Stimulated activated naive B cell treated with anti-CD40 and anti-IgM and Interleukin-4, amounts not matched to agents 10 μg/mL and 1 μg/mL and 100 μg/mL, for 72 hours (primary cell): Measurements from ENCODE around the gene RNASEH2C.
"Not testable (repeated sequence)": the region's sequence is repeated elsewhere in the genome, so short reads cannot be mapped to it uniquely, and the experiment has no call there.

ENCODE experiments used
- ATAC-seq, 2 donors: fragments of 150-1000 bp; cut with Tn5 transposase; replicated peaks; 2 replicates each; pipeline ENCODE4 v1.10.0; 2021; ENCODE audit warnings: moderate library complexity in 1 of 2
- DNase-seq: peaks from one replicate; pipeline ENCODE4 v3.0.0; 2021
- H3K27ac Mint-ChIP-seq: one replicate; pipeline ENCODE4 v1.8.0; 2022; ENCODE audit warnings: mild to moderate bottlenecking, mixed read lengths
- H3K27me3 Mint-ChIP-seq, 2 donors: one replicate each; pipeline ENCODE4 v1.8.0; 2022; ENCODE audit warnings: mixed read lengths in 2 of 2
- H3K36me3 Mint-ChIP-seq, 2 donors: one replicate each; pipeline ENCODE4 v1.8.0; 2022; ENCODE audit warnings: mixed read lengths in 2 of 2, mild to moderate bottlenecking in 1 of 2
- H3K4me1 Mint-ChIP-seq, 2 donors: one replicate each; pipeline ENCODE4 v1.8.0; 2022; ENCODE audit warnings: mixed read lengths in 2 of 2, mild to moderate bottlenecking in 1 of 2
- H3K4me3 Mint-ChIP-seq, 2 donors: one replicate each; pipeline ENCODE4 v1.8.0; 2022; ENCODE audit warnings: mild to moderate bottlenecking in 2 of 2, mixed read lengths in 2 of 2, moderate library complexity in 1 of 2
- H3K9me3 Mint-ChIP-seq, 2 donors: one replicate each; pipeline ENCODE4 v1.8.0; 2022; ENCODE audit warnings: mixed read lengths in 2 of 2, mild to moderate bottlenecking in 1 of 2

Gene RNASEH2C

DNA sequence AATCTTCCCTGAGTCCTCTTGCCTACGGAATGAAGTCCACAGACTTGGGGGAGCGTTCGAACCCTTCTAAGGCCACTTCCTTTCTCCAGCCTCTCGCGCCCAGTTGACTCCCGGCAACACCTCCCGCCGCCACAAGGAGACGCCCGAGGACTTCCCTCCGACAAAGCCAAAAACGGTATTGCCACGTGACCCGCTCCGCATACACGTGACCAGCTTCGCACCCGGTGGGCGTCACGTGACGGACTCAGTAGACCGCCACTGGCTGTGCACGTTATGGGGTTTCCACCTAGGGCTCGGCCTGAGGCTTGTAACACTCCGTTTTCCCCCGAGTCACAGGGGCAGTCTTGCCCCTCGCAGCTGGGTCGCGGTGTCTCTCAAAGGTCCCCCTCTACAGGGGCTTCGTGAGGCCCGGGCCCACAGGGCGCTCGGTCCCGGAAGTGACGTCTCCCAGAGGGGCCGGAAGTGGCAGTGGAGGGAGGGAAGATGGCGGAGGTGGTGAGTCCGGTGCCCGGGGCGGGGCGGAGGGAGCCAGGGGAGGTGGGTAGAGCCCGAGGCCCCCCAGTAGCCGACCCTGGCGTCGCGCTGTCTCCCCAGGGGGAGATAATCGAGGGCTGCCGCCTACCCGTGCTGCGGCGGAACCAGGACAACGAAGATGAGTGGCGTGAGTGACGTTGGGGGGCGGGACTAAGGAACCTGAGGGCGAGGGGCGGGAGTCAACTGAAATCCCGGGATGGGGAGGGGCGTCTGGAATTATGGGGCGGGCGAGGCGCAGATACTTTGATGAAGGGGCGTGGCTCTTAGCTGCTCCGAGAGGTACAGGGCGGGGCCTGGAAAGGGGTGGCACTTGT is 8.6 kb downstream of the RNASEH2C start, which contains the start of gene KAT5:
Gene KAT5, plus strand, starts transcription at position 468 of the 848 bp plus-strand sequence. Its CDS starts 16 bp downstream, at position 484.
- peak within 1 kb of the TSS; percentile 100 for H3K27ac Mint-ChIP-seq
- peak; percentile 88 to 90 for ATAC-seq
- peak within 1 kb of the TSS; percentile 92 to 93 for H3K4me3 Mint-ChIP-seq

GRCh38 chr11:65710421-65710820 is 10.2 kb downstream of the RNASEH2C start:
- Mint-ChIP-seq H3K27me3 (no peaks in the 10 kb centered on the region), H3K4me1 (peaks cover 25 to 51% of the 10 kb centered on the region in 2 donors), H3K27ac (peak overlapping the region; percentile 86), H3K9me3 (no peaks in the 10 kb centered on the region), H3K4me3 (no peak overlapping the region), H3K36me3 (peaks cover 21 to 23% of the 10 kb centered on the region in 2 donors)
- no peak for ATAC-seq
- no peak for DNase-seq

More for the DNA sequence above, 8.6 kb downstream of the RNASEH2C start, which contains the start of gene KAT5:
- DNase-seq: peak; percentile 99
- Mint-ChIP-seq H3K4me1 (peaks cover 25 to 42% of the 10 kb centered on the region in 2 donors), H3K27me3 (no peaks in the 10 kb centered on the region), H3K9me3 (no peaks in the 10 kb centered on the region), H3K36me3 (peaks cover 28 to 34% of the 10 kb centered on the region in 2 donors)

GRCh38 chr11:65709661-65710060 is 10.9 kb downstream of the RNASEH2C start:
- H3K36me3 Mint-ChIP-seq: peaks cover 14 to 18% of the 10 kb centered on the region in 2 donors
- no peak for DNase-seq
- H3K27ac Mint-ChIP-seq: no peak overlapping the region
- H3K27me3 Mint-ChIP-seq: no peaks in the 10 kb centered on the region
- ATAC-seq: no peak
- H3K4me1 Mint-ChIP-seq: peaks cover 20 to 51% of the 10 kb centered on the region in 2 donors
- H3K4me3 Mint-ChIP-seq: no peak overlapping the region
- H3K9me3 Mint-ChIP-seq: no peaks in the 10 kb centered on the region

- no peak overlapping the region for H3K4me3 Mint-ChIP-seq
Observed at GRCh38 chr11:65708451-65708850, 12.1 kb downstream of the RNASEH2C start.

DNA sequence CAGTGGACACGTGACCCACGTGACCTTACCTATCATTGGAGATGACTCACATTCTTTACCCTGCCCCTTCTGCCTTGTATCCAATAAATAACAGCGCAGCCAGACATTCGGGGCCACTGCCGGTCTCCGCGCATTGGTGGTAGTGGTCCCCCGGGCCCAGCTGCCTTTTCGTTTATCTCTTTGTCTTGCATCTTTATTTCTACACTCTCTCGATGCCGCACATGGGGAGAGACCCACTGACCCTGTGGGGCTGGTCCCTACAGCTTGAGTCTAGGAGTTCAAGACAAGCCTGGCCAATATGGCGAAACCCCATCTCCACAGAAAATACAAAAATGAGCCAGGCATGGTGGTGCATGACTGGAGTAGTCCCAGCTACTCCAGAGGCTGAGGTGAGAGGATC is 13.6 kb downstream of the RNASEH2C start:
- not testable (repeated sequence) for H3K27me3 Mint-ChIP-seq, H3K9me3 Mint-ChIP-seq, H3K36me3 Mint-ChIP-seq, DNase-seq, ATAC-seq, H3K27ac Mint-ChIP-seq
- Mint-ChIP-seq H3K4me3 (peak overlapping the region in 1 of 2 donors; percentile 32), H3K4me1 (peaks cover 4 to 33% of the 10 kb centered on the region in 2 donors)

More at GRCh38 chr11:65708451-65708850, 12.1 kb downstream of the RNASEH2C start:
- Mint-ChIP-seq H3K4me1 (peaks cover 13 to 45% of the 10 kb centered on the region in 2 donors), H3K27ac (no peak overlapping the region), H3K27me3 (no peaks in the 10 kb centered on the region), H3K36me3 (peaks cover 3 to 6% of the 10 kb centered on the region in 2 donors), H3K9me3 (no peaks in the 10 kb centered on the region)
- DNase-seq (no peak), ATAC-seq (no peak)

DNA sequence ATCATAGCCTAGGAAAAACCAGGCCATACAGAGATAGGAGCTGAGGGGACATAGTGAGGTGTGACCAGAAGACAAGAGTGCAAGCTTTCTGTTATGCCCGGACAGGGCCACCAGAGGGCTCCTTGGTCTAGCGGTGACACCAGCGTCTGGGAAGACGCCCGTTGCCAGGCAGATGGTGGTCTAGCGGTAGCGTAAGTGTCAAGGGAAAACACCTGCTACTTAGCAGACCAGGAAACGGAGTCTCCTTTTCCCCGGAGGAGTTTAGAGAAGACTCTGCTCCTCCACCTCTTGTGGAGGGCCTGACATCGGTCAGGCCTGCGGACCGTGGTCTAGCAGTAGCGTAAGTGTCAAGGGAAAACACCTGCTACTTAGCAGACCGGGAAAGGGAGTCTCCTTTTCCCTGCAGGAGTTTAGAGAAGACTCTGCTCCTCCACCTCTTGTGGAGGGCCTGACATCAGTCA is 14.3 kb downstream of the RNASEH2C start:
- Mint-ChIP-seq H3K4me1 (peaks cover 4 to 26% of the 10 kb centered on the region in 2 donors), H3K27ac (peak overlapping the region; percentile 85), H3K4me3 (peak overlapping the region; percentile 32 to 83)
- ATAC-seq (peak; percentile 56 to 58), DNase-seq (peak; percentile 76)
- not testable (repeated sequence) for H3K9me3 Mint-ChIP-seq, H3K27me3 Mint-ChIP-seq, H3K36me3 Mint-ChIP-seq

DNA sequence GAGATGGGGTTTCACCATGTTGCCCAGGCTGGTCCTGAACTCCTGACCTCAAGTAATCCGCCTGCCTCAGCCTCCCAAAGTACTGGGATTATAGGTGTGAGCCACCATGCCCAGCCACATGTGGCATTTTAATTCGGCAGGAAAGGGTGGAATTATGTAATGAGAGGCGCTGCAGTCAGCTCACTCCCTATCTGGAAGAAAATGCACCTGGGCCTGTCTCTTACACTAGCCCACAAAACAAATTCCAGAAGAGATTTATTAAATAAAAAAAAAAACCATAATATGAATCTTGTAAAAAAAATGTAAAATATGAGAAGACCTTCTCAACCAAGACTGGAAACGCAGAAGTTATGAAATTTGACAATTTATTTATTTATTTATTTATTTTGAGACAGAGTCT is 16.8 kb downstream of the RNASEH2C start:
- Mint-ChIP-seq H3K4me3 (no peak overlapping the region), H3K27me3 (no peaks in the 10 kb centered on the region), H3K36me3 (no peaks in the 10 kb centered on the region), H3K4me1 (peaks cover 8 to 17% of the 10 kb centered on the region in 2 donors), H3K9me3 (no peaks in the 10 kb centered on the region), H3K27ac (no peak overlapping the region)
- ATAC-seq: no peak
- DNase-seq: no peak

- Mint-ChIP-seq H3K9me3 (no peaks in the 10 kb centered on the region), H3K36me3 (no peaks in the 10 kb centered on the region), H3K4me3 (no peak overlapping the region), H3K4me1 (peaks cover 4 to 11% of the 10 kb centered on the region in 2 donors), H3K27me3 (no peaks in the 10 kb centered on the region), H3K27ac (no peak overlapping the region)
- ATAC-seq (no peak), DNase-seq (no peak)
Observed at GRCh38 chr11:65701686-65702085, 18.9 kb downstream of the RNASEH2C start.

- Mint-ChIP-seq H3K36me3 (no peaks in the 10 kb centered on the region), H3K9me3 (no peaks in the 10 kb centered on the region), H3K4me1 (peaks cover 0 to 4% of the 10 kb centered on the region in 2 donors), H3K4me3 (no peak overlapping the region), H3K27ac (no peak overlapping the region), H3K27me3 (no peaks in the 10 kb centered on the region)
- peak; percentile 69 to 85 for ATAC-seq
- DNase-seq: no peak
Observed at GRCh38 chr11:65700399-65700798, 20.2 kb downstream of the RNASEH2C start.

DNA sequence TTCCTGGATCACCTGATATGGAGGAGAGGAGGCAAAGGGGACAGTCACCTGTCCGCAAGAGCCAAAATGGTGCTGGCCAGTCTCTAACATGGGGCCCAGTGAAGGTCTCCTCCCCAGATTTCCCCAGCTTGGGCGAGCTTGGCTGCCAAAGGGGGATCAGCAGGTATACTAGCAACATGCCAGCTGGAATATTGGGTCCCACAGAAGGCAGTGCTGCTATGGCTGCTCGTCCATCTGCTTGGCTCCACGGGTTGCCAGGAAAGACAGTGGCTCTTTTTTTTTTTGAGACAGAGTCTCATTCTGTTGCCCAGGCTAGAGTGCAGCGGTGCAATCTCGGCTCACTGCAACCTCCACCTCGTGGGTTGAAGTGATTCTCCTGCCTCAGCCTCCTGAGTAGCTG is 21.3 kb downstream of the RNASEH2C start:
- Mint-ChIP-seq H3K4me3 (no peak overlapping the region), H3K36me3 (no peaks in the 10 kb centered on the region), H3K4me1 (peaks cover 0 to 4% of the 10 kb centered on the region in 2 donors), H3K27me3 (no peaks in the 10 kb centered on the region), H3K9me3 (no peaks in the 10 kb centered on the region), H3K27ac (no peak overlapping the region)
- DNase-seq (no peak), ATAC-seq (no peak)

DNA sequence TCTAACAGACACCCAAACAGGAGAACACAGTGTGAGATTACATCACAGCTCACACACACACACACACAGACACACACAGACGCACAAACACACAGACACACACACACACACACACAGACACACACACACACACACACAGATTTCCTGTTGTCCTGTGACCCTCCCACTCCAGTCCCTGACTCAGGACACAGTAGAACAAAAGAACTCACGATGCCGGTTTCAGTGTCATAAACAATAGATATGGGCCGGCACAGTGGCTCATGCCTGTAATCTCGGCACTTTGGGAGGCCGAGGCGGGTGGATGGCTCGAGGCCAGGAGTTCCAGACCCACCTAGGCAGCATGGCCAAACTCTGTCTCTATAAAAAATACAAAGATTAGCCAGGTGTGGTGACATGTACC is 22.4 kb downstream of the RNASEH2C start:
- Mint-ChIP-seq H3K27ac (no peak overlapping the region), H3K4me3 (no peak overlapping the region), H3K27me3 (no peaks in the 10 kb centered on the region), H3K4me1 (peaks cover 0 to 4% of the 10 kb centered on the region in 2 donors), H3K9me3 (no peaks in the 10 kb centered on the region), H3K36me3 (no peaks in the 10 kb centered on the region)
- no peak for ATAC-seq
- no peak for DNase-seq

DNA sequence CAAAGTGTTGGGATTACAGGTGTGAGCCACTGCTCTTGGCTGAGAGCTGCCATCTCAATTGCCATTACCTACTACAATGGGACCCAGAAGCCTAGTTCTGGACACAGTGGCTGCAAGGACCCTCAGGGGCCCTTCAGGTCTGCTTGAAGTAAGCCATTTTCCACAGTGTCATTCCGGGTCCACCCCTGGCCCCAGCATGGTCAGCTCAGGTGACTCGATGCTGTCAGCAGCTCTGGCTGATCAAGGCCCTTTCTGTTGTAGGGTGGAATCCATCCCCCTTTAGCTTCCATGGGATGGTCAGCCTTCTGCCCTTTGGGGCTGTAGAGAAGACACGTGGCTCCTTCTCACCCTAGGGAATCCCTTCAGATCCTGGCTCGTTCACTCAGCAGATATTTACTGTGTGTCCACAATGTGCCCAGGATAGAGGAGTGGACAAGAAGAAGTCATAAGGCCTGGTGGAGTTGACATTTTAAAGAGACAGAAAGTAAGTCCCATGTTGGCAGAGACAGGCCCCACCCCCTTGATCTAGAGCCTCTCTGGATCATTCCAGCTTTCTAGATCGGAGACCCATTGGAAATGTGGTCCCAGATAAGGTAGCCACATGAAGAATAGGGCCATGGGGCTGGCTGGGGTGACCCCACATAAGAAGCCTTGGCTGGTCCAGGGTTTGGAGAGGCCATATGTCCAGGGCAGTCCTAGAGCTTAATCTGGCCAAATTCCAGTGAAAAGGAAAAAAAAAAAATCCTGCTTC is 23.6 kb downstream of the RNASEH2C start:
- no peaks in the 10 kb centered on the region for H3K36me3 Mint-ChIP-seq
- no peak overlapping the region for H3K4me3 Mint-ChIP-seq
- peaks cover 0 to 4% of the 10 kb centered on the region in 2 donors for H3K4me1 Mint-ChIP-seq
- H3K27me3 Mint-ChIP-seq: no peaks in the 10 kb centered on the region
- H3K27ac Mint-ChIP-seq: no peak overlapping the region
- no peaks in the 10 kb centered on the region for H3K9me3 Mint-ChIP-seq
- DNase-seq (no peak), ATAC-seq (no peak)

DNA sequence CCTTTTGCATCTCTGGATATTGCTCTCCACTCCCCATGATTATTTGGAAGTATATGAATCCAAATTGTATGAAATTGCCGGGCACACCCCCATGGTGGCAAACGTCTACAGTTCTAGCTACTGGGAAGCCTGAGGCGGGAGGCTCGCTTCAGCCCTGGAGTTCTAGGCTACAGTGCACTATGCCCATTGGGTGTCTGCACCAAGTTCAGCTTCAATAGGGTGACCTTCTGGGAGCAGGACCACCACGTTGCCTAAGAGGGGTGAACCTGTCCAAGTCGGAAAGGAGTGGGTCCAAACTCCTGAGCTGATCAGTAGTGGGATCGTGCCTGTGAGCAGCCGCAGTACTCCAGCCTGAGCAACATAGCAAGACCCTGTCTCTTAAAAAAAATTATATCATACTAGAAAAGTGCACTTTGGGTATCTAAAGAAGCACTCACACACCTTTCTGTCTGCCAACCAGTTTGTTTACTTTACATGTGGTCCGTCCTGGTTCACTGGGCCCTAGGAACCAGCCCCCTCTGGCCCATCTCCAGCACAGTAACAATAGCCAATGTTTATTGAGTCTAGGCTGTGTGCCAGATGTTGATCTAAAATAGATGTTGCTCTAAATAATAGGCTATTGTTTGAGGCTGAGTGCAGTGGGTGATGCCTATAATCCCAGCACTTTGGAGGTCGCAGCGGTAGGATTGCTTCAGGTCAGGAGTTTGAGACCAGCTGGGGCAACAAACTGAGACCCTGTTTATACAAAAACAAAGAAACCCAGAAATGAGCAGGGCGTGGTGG is 24.9 kb downstream of the RNASEH2C start:
- Mint-ChIP-seq H3K27me3 (no peaks in the 10 kb centered on the region), H3K36me3 (no peaks in the 10 kb centered on the region), H3K4me1 (peaks cover 0 to 4% of the 10 kb centered on the region in 2 donors), H3K27ac (no peak overlapping the region), H3K9me3 (no peaks in the 10 kb centered on the region), H3K4me3 (no peak overlapping the region)
- no peak for ATAC-seq
- DNase-seq: no peak

- no peak overlapping the region for H3K4me3 Mint-ChIP-seq
- H3K9me3 Mint-ChIP-seq: no peaks in the 10 kb centered on the region
- peak overlapping the region; percentile 51 for H3K27ac Mint-ChIP-seq
- DNase-seq (no peak), ATAC-seq (no peak)
- no peaks in the 10 kb centered on the region for H3K27me3 Mint-ChIP-seq
- H3K36me3 Mint-ChIP-seq: no peaks in the 10 kb centered on the region
- no peaks in the 10 kb centered on the region for H3K4me1 Mint-ChIP-seq
Observed at GRCh38 chr11:65692367-65692766, 28.2 kb downstream of the RNASEH2C start.
